Activated T-cell treated with anti-CD3 and anti-CD28 coated beads, Interleukin-2, amount 50 U/mL, for 24 hours (primary cell): Measurements from ENCODE around the gene EEFSEC.
A peak's percentile ranks its signal among the peaks of the same experiment; 100 is the strongest.

ENCODE experiments used
- DNase-seq: peaks from one replicate; pipeline ENCODE4 v3.0.0-alpha.2; 2020
- H3K27ac Mint-ChIP-seq: 2 replicates; pipeline ENCODE4 v1.8.0; 2020; ENCODE audit warnings: mild to moderate bottlenecking, mixed read lengths
- H3K27me3 Mint-ChIP-seq: 2 replicates; pipeline ENCODE4 v1.8.0; 2020; ENCODE audit warnings: mixed read lengths
- H3K36me3 Mint-ChIP-seq: 2 replicates; pipeline ENCODE4 v1.8.0; 2020; ENCODE audit warnings: low read depth, mixed read lengths
- H3K4me1 Mint-ChIP-seq: 2 replicates; pipeline ENCODE4 v1.8.0; 2020; ENCODE audit warnings: low read depth, mixed read lengths
- H3K4me3 Mint-ChIP-seq: 2 replicates; pipeline ENCODE4 v1.8.0; 2020; ENCODE audit warnings: mild to moderate bottlenecking, moderate library complexity, mixed read lengths
- H3K9me3 Mint-ChIP-seq: 2 replicates; pipeline ENCODE4 v1.8.0; 2020; ENCODE audit warnings: mixed read lengths

EEFSEC gene

DNA sequence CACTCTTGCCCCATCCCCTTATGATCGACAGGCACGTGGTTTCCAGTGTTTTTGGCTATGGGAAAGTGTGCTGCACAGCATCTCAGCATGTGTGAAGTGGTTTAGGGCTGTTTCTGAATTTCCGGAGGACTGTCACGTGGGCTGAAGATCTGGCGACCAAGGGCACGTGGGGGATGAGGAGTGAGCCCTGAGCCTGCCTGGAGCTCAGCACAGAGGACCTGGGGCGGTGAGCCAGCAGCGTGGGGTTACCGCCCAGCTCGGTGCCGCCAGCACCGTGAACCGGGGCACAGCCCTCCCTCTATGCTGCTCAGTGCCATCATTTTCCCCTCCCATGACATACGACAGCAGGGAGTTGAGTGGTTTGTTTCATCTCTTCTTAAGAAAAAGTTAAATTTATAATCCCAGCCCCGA, 163.2 kb downstream of the EEFSEC start:
- peaks cover 72% of the 10 kb centered on the region for H3K4me1 Mint-ChIP-seq
- no peaks in the 10 kb centered on the region for H3K9me3 Mint-ChIP-seq
- H3K27me3 Mint-ChIP-seq = no peaks in the 10 kb centered on the region
- DNase-seq = peak; percentile 69
- H3K36me3 Mint-ChIP-seq = peaks cover 35% of the 10 kb centered on the region
- H3K4me3 Mint-ChIP-seq = peak overlapping the region; percentile 3
- H3K27ac Mint-ChIP-seq = peak overlapping the region; percentile 88

DNA sequence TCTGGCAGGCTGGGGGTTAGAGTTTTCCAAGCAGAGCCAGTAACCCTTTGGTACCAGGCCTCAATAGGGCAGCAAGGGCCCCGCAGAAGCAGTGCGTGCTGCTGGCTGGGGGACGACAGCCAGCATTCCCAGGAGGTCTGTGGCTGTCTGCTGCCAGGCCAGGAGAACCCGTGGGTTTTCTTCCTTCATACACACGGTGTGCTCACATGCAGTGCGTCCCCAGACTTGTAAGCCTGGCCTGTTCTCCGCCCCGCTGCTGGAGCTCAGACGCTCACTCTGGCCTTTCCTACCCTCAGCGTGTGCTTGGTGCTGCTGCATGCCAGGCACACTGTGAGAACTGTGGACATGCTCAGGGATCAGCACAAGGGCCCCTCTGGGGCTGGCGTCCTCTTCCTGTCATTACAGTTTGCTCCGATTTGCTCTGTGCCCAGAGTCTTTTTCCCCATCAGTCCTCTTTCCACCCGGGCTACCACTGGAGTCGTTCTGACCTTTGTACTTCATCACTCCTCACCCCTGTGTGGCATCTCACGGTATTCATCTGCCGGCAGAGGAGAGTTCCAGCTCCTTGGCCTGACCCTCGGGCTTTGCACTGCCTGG, 163.9 kb downstream of the EEFSEC start:
- peaks cover 78% of the 10 kb centered on the region for H3K4me1 Mint-ChIP-seq

DNA sequence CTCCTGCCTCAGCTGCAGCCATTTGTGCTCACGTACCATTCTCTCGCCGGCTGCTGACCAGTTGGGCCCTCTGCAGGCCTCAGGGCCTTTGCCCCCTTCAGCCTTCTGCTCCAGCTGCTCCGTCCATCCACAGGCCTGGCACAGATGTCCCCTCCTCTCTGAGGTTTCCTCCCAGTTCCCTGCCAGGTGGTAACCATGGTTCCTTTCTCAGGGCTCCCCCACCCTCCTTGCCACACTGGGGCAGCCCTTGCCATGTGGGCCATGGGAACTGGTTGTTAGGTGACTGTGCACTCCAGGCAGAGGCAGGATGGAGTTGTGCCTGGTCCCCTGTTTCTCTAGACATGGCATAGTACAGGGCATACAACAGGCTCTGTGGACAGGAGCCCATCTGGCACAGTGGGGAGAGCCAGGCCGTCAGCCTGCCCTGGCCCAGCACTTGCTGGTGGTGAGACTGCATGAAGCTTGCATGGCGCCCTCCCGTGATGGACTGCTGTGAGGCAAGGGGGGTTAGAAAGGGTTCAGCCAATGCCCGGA, 164.5 kb downstream of the EEFSEC start:
- Mint-ChIP-seq H3K27me3 (no peaks in the 10 kb centered on the region), H3K27ac (peak overlapping the region; percentile 88), H3K4me3 (no peak overlapping the region), H3K36me3 (peaks cover 29% of the 10 kb centered on the region), H3K9me3 (no peaks in the 10 kb centered on the region), H3K4me1 (peaks cover 80% of the 10 kb centered on the region)
- peak; percentile 31 for DNase-seq

More for the DNA sequence above, 163.9 kb downstream of the EEFSEC start:
- Mint-ChIP-seq H3K36me3 (peaks cover 31% of the 10 kb centered on the region), H3K27me3 (no peaks in the 10 kb centered on the region), H3K4me3 (no peak overlapping the region), H3K27ac (peak overlapping the region; percentile 88), H3K9me3 (no peaks in the 10 kb centered on the region)
- DNase-seq = peak; percentile 38

DNA sequence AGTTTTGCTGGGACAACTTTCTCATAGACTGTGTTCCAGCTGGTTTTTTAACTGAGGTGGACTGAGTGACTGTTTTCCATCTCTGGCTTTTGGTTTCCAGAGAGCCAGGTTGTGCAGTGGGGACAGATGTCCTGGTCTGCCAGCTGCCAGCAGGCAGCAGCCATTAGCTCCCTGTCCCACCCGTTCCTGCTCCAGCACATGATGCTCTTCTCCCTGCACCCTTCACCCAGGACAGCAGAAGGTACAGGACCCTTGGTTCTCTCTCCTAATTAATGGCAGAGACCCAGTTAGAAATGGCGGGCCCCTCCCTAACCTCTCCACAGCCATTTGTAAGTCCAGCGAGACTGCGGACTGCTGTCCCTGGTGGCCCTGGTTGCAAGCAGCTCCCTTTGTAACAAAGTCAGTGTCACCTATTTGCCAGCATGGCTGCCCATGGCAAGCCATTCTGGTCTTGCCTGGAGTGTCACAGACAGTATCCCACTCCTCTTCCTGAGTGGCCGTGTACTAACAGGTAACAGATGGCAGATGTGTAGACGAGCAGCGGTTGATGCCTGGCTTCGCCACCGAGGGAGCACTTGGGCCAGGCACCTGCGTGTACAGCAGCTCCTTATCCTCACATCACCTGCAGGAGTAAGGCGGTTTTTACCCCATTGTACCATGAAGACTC, 165.1 kb downstream of the EEFSEC start:
- Mint-ChIP-seq H3K27me3 (no peaks in the 10 kb centered on the region), H3K4me1 (peaks cover 79% of the 10 kb centered on the region), H3K27ac (no peak overlapping the region), H3K4me3 (no peak overlapping the region), H3K36me3 (peaks cover 29% of the 10 kb centered on the region), H3K9me3 (no peaks in the 10 kb centered on the region)
- DNase-seq = peak; percentile 28

DNA sequence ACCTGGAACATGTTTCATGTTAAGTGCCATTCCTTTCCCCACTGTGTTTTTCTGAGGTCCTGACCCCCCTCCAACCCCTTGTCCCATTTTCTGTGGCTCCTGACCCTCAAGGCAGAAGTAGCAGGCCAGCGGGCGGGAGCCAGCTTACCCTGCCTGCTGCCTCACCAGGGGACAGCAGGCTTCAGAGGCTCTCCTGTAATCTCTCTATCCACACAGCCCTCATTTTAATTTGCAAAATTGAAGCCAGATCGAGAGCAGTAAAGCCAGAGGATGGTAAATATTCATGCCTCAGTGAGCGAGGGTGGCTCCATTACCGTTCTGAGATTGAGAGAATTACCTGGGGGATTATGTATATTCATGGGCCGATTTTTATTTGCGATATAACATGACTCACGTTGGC, 165.8 kb downstream of the EEFSEC start:
- Mint-ChIP-seq H3K4me1 (peaks cover 74% of the 10 kb centered on the region), H3K9me3 (no peaks in the 10 kb centered on the region), H3K27me3 (no peaks in the 10 kb centered on the region), H3K36me3 (peaks cover 29% of the 10 kb centered on the region), H3K27ac (peak overlapping the region; percentile 37), H3K4me3 (no peak overlapping the region)
- peak; percentile 8 for DNase-seq

DNA sequence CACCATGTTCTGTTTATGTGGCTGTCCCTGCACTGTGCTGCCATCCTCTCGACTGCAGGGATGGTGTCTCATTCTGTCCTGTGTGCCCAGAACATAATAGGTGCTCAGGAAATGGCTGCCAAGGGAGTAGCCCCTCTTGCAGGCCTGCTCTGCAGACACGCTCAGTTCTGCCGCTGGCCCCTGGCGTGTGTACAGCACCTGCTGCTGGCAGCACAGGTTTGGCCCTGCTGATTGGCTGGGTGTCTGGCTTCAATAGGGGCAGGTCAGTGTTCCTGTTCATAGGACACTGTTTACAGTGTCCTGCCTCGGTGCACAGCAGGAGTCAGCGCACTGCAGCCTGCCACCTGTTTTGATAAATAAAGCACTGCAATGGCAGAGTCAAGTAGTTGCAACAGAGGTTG, 166.5 kb downstream of the EEFSEC start:
- Mint-ChIP-seq H3K9me3 (no peaks in the 10 kb centered on the region), H3K4me3 (no peak overlapping the region), H3K27me3 (no peaks in the 10 kb centered on the region), H3K36me3 (peaks cover 29% of the 10 kb centered on the region), H3K27ac (no peak overlapping the region), H3K4me1 (peaks cover 70% of the 10 kb centered on the region)
- peak; percentile 22 for DNase-seq

DNA sequence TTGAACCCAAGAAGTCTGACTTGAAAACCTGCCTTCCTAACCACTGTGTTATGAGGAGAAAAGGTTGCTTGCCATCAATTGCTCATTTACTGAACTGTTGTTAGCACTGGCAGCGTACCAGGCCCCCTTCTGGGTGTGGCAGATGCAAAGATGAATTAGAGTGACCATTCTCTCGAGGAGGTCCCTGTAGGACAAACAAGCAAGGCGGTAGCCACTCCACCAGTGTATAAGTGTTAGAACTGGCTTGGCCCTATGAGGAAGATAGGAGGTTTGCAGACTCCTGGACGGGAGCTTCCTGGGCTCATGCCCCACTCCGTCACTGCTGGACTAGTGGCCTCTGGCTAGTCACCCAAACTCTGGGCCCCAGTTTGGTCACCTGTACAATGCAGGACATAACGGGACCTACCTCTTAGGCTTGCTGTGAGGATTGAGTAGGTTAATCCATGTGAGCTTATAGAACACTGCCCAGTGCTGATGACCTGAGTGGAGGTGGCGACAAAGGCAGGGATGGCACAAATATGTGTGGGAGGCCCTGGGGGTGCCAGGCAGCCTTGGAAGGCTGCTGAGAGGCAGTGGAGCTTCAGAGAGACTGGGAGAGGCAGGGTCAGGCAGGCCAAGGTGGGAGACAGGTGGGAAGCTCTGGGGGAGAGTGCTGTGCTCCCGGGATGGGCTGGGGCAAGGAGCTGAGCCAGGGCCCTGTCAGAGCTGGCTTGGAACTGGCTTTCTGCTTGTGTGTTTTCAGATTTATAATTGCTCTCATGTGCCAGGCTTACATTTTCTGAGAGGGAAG, 167.5 kb downstream of the EEFSEC start:
- Mint-ChIP-seq H3K36me3 (peaks cover 29% of the 10 kb centered on the region), H3K9me3 (no peaks in the 10 kb centered on the region), H3K4me3 (no peak overlapping the region), H3K27me3 (no peaks in the 10 kb centered on the region), H3K4me1 (peaks cover 60% of the 10 kb centered on the region), H3K27ac (peak overlapping the region; percentile 37)
- peak; percentile 21 for DNase-seq

DNA sequence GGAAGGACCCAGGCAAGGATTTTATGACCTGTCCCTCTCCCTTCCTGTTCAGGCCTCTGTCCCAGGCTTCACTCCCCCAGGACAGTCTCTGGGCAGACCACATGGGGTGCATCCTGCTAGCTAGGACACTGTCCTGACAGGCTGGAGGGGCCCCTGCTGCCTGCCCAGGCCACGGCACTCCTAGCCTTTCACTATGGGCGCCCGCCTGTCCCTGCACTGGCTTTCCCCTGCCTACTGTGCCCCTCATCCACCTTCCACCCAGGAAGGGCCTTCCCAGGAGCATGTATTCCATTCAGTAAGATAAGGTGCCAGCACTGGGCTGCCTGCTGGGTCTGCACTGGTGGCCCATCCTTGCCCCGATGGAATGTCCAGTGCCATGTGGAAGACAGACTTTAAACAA, 168.1 kb downstream of the EEFSEC start:
- H3K36me3 Mint-ChIP-seq = peaks cover 27% of the 10 kb centered on the region
- H3K4me1 Mint-ChIP-seq = peaks cover 59% of the 10 kb centered on the region
- H3K27me3 Mint-ChIP-seq = no peaks in the 10 kb centered on the region
- DNase-seq = peak; percentile 29
- H3K4me3 Mint-ChIP-seq = no peak overlapping the region
- no peaks in the 10 kb centered on the region for H3K9me3 Mint-ChIP-seq
- H3K27ac Mint-ChIP-seq = peak overlapping the region; percentile 37

DNA sequence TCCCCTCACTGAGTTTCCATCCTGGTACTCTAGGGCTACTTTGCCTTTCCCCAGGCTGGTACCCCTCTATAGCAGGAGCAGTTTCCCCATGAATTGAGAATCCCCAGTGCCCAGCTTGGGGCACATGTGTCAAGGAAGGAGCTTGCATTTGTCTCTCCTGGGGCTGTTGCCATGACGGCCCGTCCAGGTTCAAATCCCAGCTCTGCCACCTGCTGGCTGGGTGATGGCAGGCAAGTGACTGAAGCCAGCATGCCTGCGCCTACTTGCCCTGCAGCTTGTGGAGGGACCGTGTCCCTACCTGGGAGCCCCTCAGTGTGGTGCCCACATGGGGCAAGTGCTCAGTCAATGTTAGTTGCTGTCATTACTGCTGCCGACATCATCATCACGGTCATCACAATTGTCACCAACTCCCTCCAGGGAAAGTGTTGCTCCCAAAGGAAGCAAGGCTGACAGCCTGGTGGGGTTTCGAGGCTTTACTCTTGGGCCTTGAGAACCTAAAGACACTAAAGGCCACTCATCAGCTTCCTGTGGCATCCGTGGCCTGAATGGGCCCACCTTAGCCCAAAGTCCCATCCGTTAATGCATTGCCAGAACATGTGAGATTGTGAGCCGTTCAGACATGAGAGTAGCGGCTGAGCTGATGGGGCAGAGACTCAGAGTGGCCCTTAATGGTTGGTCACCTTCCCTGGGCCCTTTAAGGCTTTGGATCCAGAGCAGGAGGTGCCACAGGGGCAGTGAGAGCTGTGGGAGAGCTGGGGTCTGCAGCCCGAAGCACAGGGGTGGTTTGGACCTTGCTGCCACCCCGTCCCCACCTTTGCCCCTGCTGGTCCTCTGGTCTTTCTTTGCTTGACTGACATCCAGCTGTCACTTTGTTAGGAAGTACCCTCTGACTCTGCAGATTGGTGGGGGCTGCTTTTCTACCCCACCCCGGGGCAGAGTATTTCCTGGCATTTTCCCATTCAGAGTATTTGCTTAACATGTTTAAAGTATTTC, 169.0 kb downstream of the EEFSEC start:
- H3K9me3 Mint-ChIP-seq = no peaks in the 10 kb centered on the region
- H3K27me3 Mint-ChIP-seq = no peaks in the 10 kb centered on the region
- DNase-seq = peak; percentile 60
- H3K27ac Mint-ChIP-seq = peak overlapping the region; percentile 11
- H3K4me3 Mint-ChIP-seq = no peak overlapping the region
- H3K36me3 Mint-ChIP-seq = peaks cover 18% of the 10 kb centered on the region
- peaks cover 58% of the 10 kb centered on the region for H3K4me1 Mint-ChIP-seq

DNA sequence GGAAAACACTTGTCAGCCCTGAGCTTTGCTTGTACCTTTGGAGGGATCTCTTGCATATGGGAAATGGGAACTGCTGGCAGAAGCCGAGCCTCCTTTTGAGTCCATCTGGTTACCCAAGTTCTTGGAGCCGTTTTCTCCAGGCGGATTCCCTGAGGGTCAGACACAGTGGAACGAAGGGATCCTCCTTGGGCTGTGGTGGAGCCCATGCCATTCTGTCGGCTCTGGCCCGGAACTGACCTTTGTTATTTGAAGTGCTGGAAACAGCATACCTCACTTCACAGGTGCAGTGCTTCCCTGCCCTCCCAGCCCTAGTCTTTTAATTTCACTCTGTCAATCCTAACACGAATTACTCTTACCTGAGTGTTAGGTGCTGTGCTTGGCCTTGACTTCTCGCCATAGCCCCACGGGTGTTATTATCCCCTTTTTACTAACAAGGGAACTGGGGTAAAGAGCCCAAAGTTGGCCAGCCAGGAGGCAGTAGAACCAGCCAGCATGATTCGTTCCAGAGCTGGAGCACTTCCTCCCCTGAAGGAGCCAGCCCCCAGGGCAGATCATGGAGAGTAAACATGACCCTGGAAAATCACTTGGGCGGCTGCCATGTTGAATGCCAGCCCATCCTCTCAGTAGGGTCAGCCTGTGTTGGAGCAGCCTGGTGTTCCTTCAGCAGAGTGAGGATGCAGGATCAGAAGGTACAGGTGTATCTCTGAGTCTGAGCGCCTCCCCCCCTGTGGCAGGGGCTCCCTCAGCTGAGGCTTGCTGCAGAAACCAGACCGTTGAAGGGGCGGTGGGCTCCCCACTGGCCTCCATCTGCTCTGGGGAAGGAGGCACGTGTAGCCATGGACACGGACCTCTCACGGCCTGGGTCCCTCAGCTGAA, 170.2 kb downstream of the EEFSEC start:
- H3K9me3 Mint-ChIP-seq = no peaks in the 10 kb centered on the region
- no peak overlapping the region for H3K27ac Mint-ChIP-seq
- H3K4me3 Mint-ChIP-seq = no peak overlapping the region
- DNase-seq = no peak
- peaks cover 47% of the 10 kb centered on the region for H3K4me1 Mint-ChIP-seq
- peaks cover 10% of the 10 kb centered on the region for H3K36me3 Mint-ChIP-seq
- no peaks in the 10 kb centered on the region for H3K27me3 Mint-ChIP-seq

DNA sequence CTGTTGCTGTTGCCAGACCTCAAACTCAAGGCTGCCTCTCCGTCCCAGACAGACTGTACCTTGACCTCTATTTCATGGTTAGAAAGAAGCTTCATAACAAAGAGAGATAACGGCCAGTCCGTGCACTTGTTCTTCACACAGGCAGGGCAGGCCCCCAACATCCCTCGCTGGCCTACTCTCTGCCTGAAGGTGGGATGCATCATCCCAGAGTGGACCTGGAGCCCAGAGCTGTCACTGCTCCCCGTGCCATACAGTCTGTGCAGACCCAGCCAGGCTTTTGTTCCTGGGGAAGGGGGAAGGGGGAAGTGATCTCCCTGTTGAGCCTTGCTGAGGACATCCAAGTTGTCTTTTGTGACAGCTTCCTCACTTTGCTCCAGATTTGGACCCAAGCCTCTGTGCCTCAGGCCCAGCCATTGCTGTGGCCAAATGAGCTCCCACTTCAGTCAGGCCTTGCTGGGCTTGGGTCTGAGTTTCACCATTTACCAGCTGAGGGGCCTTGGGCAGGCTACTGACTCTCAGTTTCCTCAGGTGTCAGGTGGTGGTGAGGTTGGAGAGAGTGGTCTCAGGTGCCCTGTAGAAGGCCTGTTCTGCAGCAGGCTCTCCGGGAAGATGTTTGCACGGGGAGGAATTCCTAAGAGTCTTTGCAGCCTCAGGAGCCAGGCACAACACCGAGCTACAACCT, 171.8 kb downstream of the EEFSEC start:
- no peak overlapping the region for H3K4me3 Mint-ChIP-seq
- H3K36me3 Mint-ChIP-seq = peaks cover 3% of the 10 kb centered on the region
- H3K27ac Mint-ChIP-seq = no peak overlapping the region
- peak; percentile 22 for DNase-seq
- no peaks in the 10 kb centered on the region for H3K27me3 Mint-ChIP-seq
- H3K4me1 Mint-ChIP-seq = peaks cover 33% of the 10 kb centered on the region
- no peaks in the 10 kb centered on the region for H3K9me3 Mint-ChIP-seq

DNA sequence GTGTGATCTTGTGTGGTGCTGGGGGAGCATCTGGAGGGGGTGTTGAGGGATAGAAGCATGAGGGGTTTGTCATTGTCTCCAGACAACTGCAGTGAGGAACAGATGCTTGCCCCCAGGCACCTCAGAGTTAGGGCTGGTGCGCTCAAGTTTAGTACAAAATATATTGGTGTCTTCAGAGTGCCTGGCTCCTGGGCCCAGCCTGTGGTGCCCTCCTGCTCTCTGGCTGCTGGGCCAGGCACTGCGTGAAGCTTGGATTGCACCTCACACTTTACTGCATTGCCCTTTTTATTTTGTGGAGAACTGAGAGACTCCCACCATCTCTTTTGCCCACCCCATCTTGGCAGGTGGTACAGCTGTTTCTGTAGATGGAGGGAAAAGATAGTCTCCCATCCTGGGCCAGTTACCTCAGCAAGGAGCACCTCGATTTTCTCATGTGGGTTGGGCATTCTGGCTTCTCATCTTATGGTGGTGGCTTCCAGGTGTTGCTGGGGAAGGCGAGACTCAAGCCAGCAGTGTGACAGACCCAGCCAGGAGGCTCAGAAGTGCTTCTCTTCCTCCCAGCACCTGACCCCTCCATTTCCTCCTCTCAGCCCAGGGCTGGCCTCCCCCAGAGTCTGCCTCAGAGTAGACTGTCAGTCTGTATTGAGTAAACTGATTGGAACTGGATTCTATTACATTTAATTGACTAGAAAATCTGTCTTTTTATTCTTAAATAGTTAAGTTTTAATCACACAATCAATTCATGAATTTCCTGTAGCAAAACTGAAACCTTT, 173.0 kb downstream of the EEFSEC start:
- Mint-ChIP-seq H3K27me3 (no peaks in the 10 kb centered on the region), H3K9me3 (no peaks in the 10 kb centered on the region), H3K4me3 (no peak overlapping the region), H3K4me1 (peaks cover 23% of the 10 kb centered on the region), H3K36me3 (peaks cover 3% of the 10 kb centered on the region), H3K27ac (peak overlapping the region; percentile 81)
- DNase-seq = peak; percentile 29
